Mucosa of stomach (tissue), 1 donor: ENCODE results near the gene NDUFS2.

Experiments
- H3K27me3 ChIP-seq: one replicate; pipeline ENCODE4 v1.7.0; 2013; ENCODE audit warnings: mild to moderate bottlenecking, low read length; ENCODE audit not compliant: control insufficient read depth, insufficient read depth
- H3K36me3 ChIP-seq: one replicate; pipeline ENCODE4 v1.7.0; 2013; ENCODE audit warnings: low read length; ENCODE audit not compliant: control insufficient read depth, insufficient read depth
- H3K4me1 ChIP-seq: one replicate; pipeline ENCODE4 v1.7.0; 2013; ENCODE audit warnings: mild to moderate bottlenecking, low read length; ENCODE audit not compliant: control insufficient read depth, insufficient read depth
- H3K4me3 ChIP-seq: one replicate; pipeline ENCODE4 v1.7.0; 2013; ENCODE audit warnings: low read length
- H3K9ac ChIP-seq: one replicate; pipeline ENCODE4 v1.7.0; 2013; ENCODE audit warnings: mild to moderate bottlenecking, low read length, moderate library complexity
- H3K9me3 ChIP-seq: one replicate; pipeline ENCODE4 v1.7.0; 2013; ENCODE audit warnings: mild to moderate bottlenecking, low read length, moderate library complexity; ENCODE audit not compliant: control insufficient read depth
- donor health status: Pancreatic carcinoma.

NDUFS2 gene

GRCh38 chr1:161201836-161202712 is at the start of gene NDUFS2:
Gene NDUFS2, plus strand, starts transcription at chr1:161202367. Its CDS starts 19 bp downstream, at chr1:161202386.
- Histone ChIP-seq H3K27me3 (no peaks in the 10 kb centered on the region), H3K4me1 (peaks cover 38% of the 10 kb centered on the region), H3K4me3 (peak within 1 kb of the TSS; percentile 96), H3K36me3 (no peaks in the 10 kb centered on the region), H3K9ac (peak within 1 kb of the TSS; percentile 99), H3K9me3 (no peaks in the 10 kb centered on the region)

GRCh38 chr1:161153176-161153575 is 49.0 kb upstream of the NDUFS2 start:
- Histone ChIP-seq H3K4me3 (no peak overlapping the region), H3K9ac (peak overlapping the region; percentile 97), H3K4me1 (peaks cover 10% of the 10 kb centered on the region), H3K36me3 (peaks cover 4% of the 10 kb centered on the region), H3K9me3 (no peaks in the 10 kb centered on the region), H3K27me3 (no peaks in the 10 kb centered on the region)

- Histone ChIP-seq H3K27me3 (no peaks in the 10 kb centered on the region), H3K4me1 (peaks cover 15% of the 10 kb centered on the region), H3K9me3 (no peaks in the 10 kb centered on the region), H3K4me3 (peak within 1 kb of the TSS; percentile 87), H3K9ac (peak within 1 kb of the TSS; percentile 97), H3K36me3 (peaks cover 4% of the 10 kb centered on the region)
These were observed 48.4 kb upstream of the NDUFS2 start, which contains the start of gene UFC1 for GRCh38 chr1:161153682-161154337. Gene UFC1, plus strand, starts transcription at chr1:161153978. Its CDS starts 20 bp downstream, at chr1:161153998.

GRCh38 chr1:161157867-161158266 is 44.3 kb upstream of the NDUFS2 start:
- no peak overlapping the region for H3K9ac ChIP-seq
- no peaks in the 10 kb centered on the region for H3K9me3 ChIP-seq

GRCh38 chr1:161158316-161159010 is 43.7 kb upstream of the NDUFS2 start:
- Histone ChIP-seq H3K4me1 (peaks cover 36% of the 10 kb centered on the region), H3K9ac (peak overlapping the region; percentile 87), H3K4me3 (peak overlapping the region; percentile 90), H3K9me3 (no peaks in the 10 kb centered on the region), H3K27me3 (no peaks in the 10 kb centered on the region), H3K36me3 (peaks cover 4% of the 10 kb centered on the region)

More at GRCh38 chr1:161157867-161158266, 44.3 kb upstream of the NDUFS2 start:
- peaks cover 4% of the 10 kb centered on the region for H3K36me3 ChIP-seq
- H3K4me1 ChIP-seq: peaks cover 36% of the 10 kb centered on the region
- H3K27me3 ChIP-seq: no peaks in the 10 kb centered on the region
- no peak overlapping the region for H3K4me3 ChIP-seq

GRCh38 chr1:161159087-161159912 is 42.9 kb upstream of the NDUFS2 start, which contains the start of gene USP21:
Gene USP21, plus strand, starts transcription at chr1:161159500. Its CDS starts 1,141 bp downstream, at chr1:161160641.
- H3K9me3 ChIP-seq: no peaks in the 10 kb centered on the region
- H3K36me3 ChIP-seq: peaks cover 4% of the 10 kb centered on the region
- H3K4me3 ChIP-seq: peak within 1 kb of the TSS; percentile 90
- no peaks in the 10 kb centered on the region for H3K27me3 ChIP-seq
- H3K9ac ChIP-seq: peak within 1 kb of the TSS; percentile 87
- peaks cover 36% of the 10 kb centered on the region for H3K4me1 ChIP-seq

- Histone ChIP-seq H3K36me3 (peaks cover 4% of the 10 kb centered on the region), H3K4me1 (peaks cover 32% of the 10 kb centered on the region), H3K9ac (peak overlapping the region; percentile 87)
These were observed 42.3 kb upstream of the NDUFS2 start for GRCh38 chr1:161159913-161160243.

GRCh38 chr1:161160671-161161145 is 41.5 kb upstream of the NDUFS2 start:
- Histone ChIP-seq H3K9ac (no peak overlapping the region), H3K4me1 (peaks cover 34% of the 10 kb centered on the region), H3K9me3 (no peaks in the 10 kb centered on the region), H3K27me3 (no peaks in the 10 kb centered on the region), H3K36me3 (peaks cover 4% of the 10 kb centered on the region), H3K4me3 (no peak overlapping the region)

More at GRCh38 chr1:161159913-161160243, 42.3 kb upstream of the NDUFS2 start:
- Histone ChIP-seq H3K9me3 (no peaks in the 10 kb centered on the region), H3K27me3 (no peaks in the 10 kb centered on the region), H3K4me3 (peak overlapping the region; percentile 90)

- H3K4me1 ChIP-seq: peaks cover 36% of the 10 kb centered on the region
- no peak overlapping the region for H3K4me3 ChIP-seq
- H3K9ac ChIP-seq: no peak overlapping the region
- no peaks in the 10 kb centered on the region for H3K27me3 ChIP-seq
- H3K36me3 ChIP-seq: peaks cover 4% of the 10 kb centered on the region
- no peaks in the 10 kb centered on the region for H3K9me3 ChIP-seq
These were observed 40.5 kb upstream of the NDUFS2 start for GRCh38 chr1:161161652-161162051.

GRCh38 chr1:161162052-161162451 is 40.1 kb upstream of the NDUFS2 start:
- Histone ChIP-seq H3K4me3 (no peak overlapping the region), H3K27me3 (no peaks in the 10 kb centered on the region), H3K9me3 (no peaks in the 10 kb centered on the region), H3K9ac (no peak overlapping the region), H3K36me3 (peaks cover under 1% of the 10 kb centered on the region), H3K4me1 (peaks cover 40% of the 10 kb centered on the region)

GRCh38 chr1:161162806-161163205 is 39.4 kb upstream of the NDUFS2 start:
- no peak overlapping the region for H3K9ac ChIP-seq

More at GRCh38 chr1:161162806-161163205, 39.4 kb upstream of the NDUFS2 start:
- H3K27me3 ChIP-seq: no peaks in the 10 kb centered on the region
- H3K4me3 ChIP-seq: no peak overlapping the region
- no peaks in the 10 kb centered on the region for H3K9me3 ChIP-seq
- peaks cover 42% of the 10 kb centered on the region for H3K4me1 ChIP-seq
- H3K36me3 ChIP-seq: no peaks in the 10 kb centered on the region
